GM12878 (cell line): ENCODE results near the gene ELP2. TPM values are rescaled to one million over a fixed set of nuclear protein-coding genes. Genes with fewer than 3 reads are reported as not detected.

Source experiments
- ATAC-seq: fragments of 200-7000 bp; cut with Tn5 transposase; 3 replicates; pipeline ENCODE4 v1.9.1; 2020; ENCODE audit warnings: mild to moderate bottlenecking, moderate library complexity
- BruUV-seq: library from RNA; stranded (reverse); fragments of 400-500 nt; replicated peaks from 2 replicates; lab custom pipeline; 2021; lab: Mats Ljungman, UMichigan
- CTCF ChIA-PET: fragments of 300-600 bp; sonication (Branson Sonifier 250); formaldehyde crosslinking; extraction: SDS; loops from one replicate; lab custom pipeline; 2021; ENCODE audit warnings: inconsistent platforms; lab: Yijun Ruan, JAX
- POLR2A ChIA-PET: fragments of 350-600 bp; formaldehyde crosslinking; extraction: SDS; loops from one replicate; lab custom pipeline; 2021; ENCODE audit warnings: inconsistent platforms; lab: Charles Lee
- RAD21 ChIA-PET: fragments of 300-600 bp; sonication (Branson Sonifier 250); formaldehyde crosslinking; loops from one replicate; lab custom pipeline; 2023; ENCODE audit warnings: antibody characterized with exemption; ENCODE audit not compliant: unreplicated experiment; lab: Charles Lee
- SMC1A ChIA-PET: fragments of 300-600 bp; sonication (Branson Sonifier 250); formaldehyde crosslinking; loops from one replicate; lab custom pipeline; 2023; ENCODE audit not compliant: unreplicated experiment, uncharacterized antibody; lab: Charles Lee
- DNase-seq: peaks from one replicate; pipeline ENCODE4 v3.0.0-alpha.2; 2011; ENCODE audit warnings: low read depth, low spot score
- FAIRE-seq: peaks from 3 replicates; lab custom pipeline; 2011; peaks lifted over from hg19 to GRCh38; lab: Jason Lieb, UNC
- H2AFZ ChIP-seq: 2 replicates; pipeline ENCODE4 v1.6.0; 2011; ENCODE audit warnings: low read depth, low read length, control low read depth; ENCODE audit not compliant: control insufficient read depth
- H3K27ac ChIP-seq: 2 replicates; pipeline ENCODE4 v1.5.1; 2011; ENCODE audit warnings: control low read depth; ENCODE audit not compliant: control insufficient read depth, insufficient read depth
- H3K27me3 ChIP-seq, 2 experiments: replicated peaks in 1 of 2; 2 replicates each; pipeline versions ENCODE4 v1.6.0 to v1.6.1; 2011; ENCODE audit warnings: low read length in 1 of 2; ENCODE audit not compliant: control insufficient read depth in 2 of 2, insufficient read depth in 2 of 2
- H3K36me3 ChIP-seq, 2 experiments: 2 replicates each; pipeline ENCODE4 v1.5.1; 2011; ENCODE audit warnings: low read length in 1 of 2; ENCODE audit not compliant: control insufficient read depth in 2 of 2, insufficient read depth in 2 of 2
- H3K4me1 ChIP-seq: 2 replicates; pipeline ENCODE4 v1.6.1; 2011; ENCODE audit warnings: mild to moderate bottlenecking, low read length, moderate library complexity, mixed read lengths; ENCODE audit not compliant: control insufficient read depth, insufficient read depth
- H3K4me2 ChIP-seq: 2 replicates; pipeline ENCODE4 v1.6.0; 2011; ENCODE audit warnings: control low read depth; ENCODE audit not compliant: control insufficient read depth, insufficient read depth
- H3K4me3 ChIP-seq: fragments of 200-600 bp; sonication (generic); 2 replicates; pipeline ENCODE4 v1.5.1; 2016
- H3K79me2 ChIP-seq: 2 replicates; pipeline ENCODE4 v1.6.0; 2011; ENCODE audit warnings: low read length; ENCODE audit not compliant: control insufficient read depth, insufficient read depth
- H3K9ac ChIP-seq: 2 replicates; pipeline ENCODE4 v1.8.0; 2011; ENCODE audit warnings: low read length, control low read depth, mixed read lengths; ENCODE audit not compliant: control insufficient read depth, insufficient read depth
- H3K9me3 ChIP-seq: replicated peaks from 3 replicates; pipeline ENCODE4 v1.5.1; 2011; ENCODE audit warnings: mild to moderate bottlenecking, low read length; ENCODE audit not compliant: control insufficient read depth, insufficient read depth
- H4K20me1 ChIP-seq: 2 replicates; pipeline ENCODE4 v1.6.0; 2011; ENCODE audit not compliant: control insufficient read depth, insufficient read depth
- ATF2 ChIP-seq: IDR thresholded peaks from 2 replicates; pipeline ENCODE4 v1.6.1; 2012; ENCODE audit warnings: low read length, inconsistent platforms
- BACH1 ChIP-seq: fragments of 450-650 bp; IDR thresholded peaks from 2 replicates; pipeline ENCODE4 v1.6.1; 2017; ENCODE audit warnings: mild to moderate bottlenecking, borderline replicate concordance
- CBFB ChIP-seq: IDR thresholded peaks from 2 replicates; pipeline ENCODE4 v1.6.1; 2016; ENCODE audit warnings: antibody characterized with exemption, low read depth
- CBX3 ChIP-seq: fragments of 200-600 bp; sonication (generic); IDR thresholded peaks from 2 replicates; pipeline ENCODE4 v1.6.1; 2016; ENCODE audit warnings: low read depth, borderline replicate concordance
- EGR1 ChIP-seq, 2 experiments: IDR thresholded peaks; 1 replicate in 1 of 2; 2 replicates in 1 of 2; pipeline ENCODE4 v1.6.1; 2011 to 2012; ENCODE audit warnings: low read depth in 2 of 2, low read length in 2 of 2, borderline replicate concordance in 1 of 2, mild to moderate bottlenecking in 1 of 2, moderate library complexity in 1 of 2
- FOXK2 ChIP-seq: fragments of 450-650 bp; IDR thresholded peaks from 2 replicates; pipeline ENCODE4 v1.6.1; 2017; ENCODE audit warnings: mild to moderate bottlenecking, moderate library complexity
- IKZF1 ChIP-seq: fragments of 450-650 bp; conservative IDR thresholded peaks from 2 replicates; pipeline ENCODE4 v1.6.1; 2017; ENCODE audit warnings: antibody characterized with exemption, mild to moderate bottlenecking
- MYB ChIP-seq: fragments of 150-350 bp; IDR thresholded peaks from 2 replicates; pipeline ENCODE4 v1.6.1; 2014; ENCODE audit warnings: mild to moderate bottlenecking, low read depth, low read length, borderline replicate concordance
- RAD51 ChIP-seq: fragments of 450-650 bp; IDR thresholded peaks from 2 replicates; pipeline ENCODE4 v1.6.1; 2016; ENCODE audit warnings: moderate library complexity, mild to moderate bottlenecking, inconsistent platforms
- RBBP5 ChIP-seq: fragments of 200-600 bp; sonication (generic); conservative IDR thresholded peaks from 2 replicates; pipeline ENCODE4 v1.6.1; 2016
- RELB ChIP-seq: fragments of 450-650 bp; IDR thresholded peaks from 2 replicates; pipeline ENCODE4 v1.6.1; 2017; ENCODE audit warnings: low read depth, mild to moderate bottlenecking, moderate library complexity
- SRF ChIP-seq, 2 experiments: IDR thresholded peaks; 2 replicates each; pipeline ENCODE4 v1.6.1; 2011; ENCODE audit warnings: low read depth in 2 of 2, low read length in 2 of 2, mild to moderate bottlenecking in 1 of 2, moderate library complexity in 1 of 2
- TBL1XR1 ChIP-seq: IDR thresholded peaks from 2 replicates; pipeline ENCODE4 v1.6.1; 2012; ENCODE audit warnings: low read depth, low read length, improper control_type of control experiment
- TCF12 ChIP-seq: IDR thresholded peaks from 2 replicates; pipeline ENCODE4 v1.6.1; 2011; ENCODE audit warnings: low read depth, mild to moderate bottlenecking, low read length
- YBX1 ChIP-seq: fragments of 450-650 bp; IDR thresholded peaks from 2 replicates; pipeline ENCODE4 v1.6.1; 2016; ENCODE audit warnings: antibody characterized with exemption
- ZNF217 ChIP-seq: fragments of 450-650 bp; IDR thresholded peaks from 2 replicates; pipeline ENCODE4 v1.6.1; 2017; ENCODE audit warnings: antibody characterized with exemption, mild to moderate bottlenecking
- ZSCAN29 ChIP-seq: fragments of 450-650 bp; IDR thresholded peaks from 2 replicates; pipeline ENCODE4 v1.6.1; 2017; ENCODE audit warnings: mild to moderate bottlenecking, moderate library complexity
- ZZZ3 ChIP-seq: IDR thresholded peaks from 2 replicates; pipeline ENCODE4 v1.6.1; 2011; ENCODE audit warnings: low read depth; ENCODE audit not compliant: control insufficient read depth, insufficient read length
- whole genome bisulfite sequencing: methylation state at CpG from one replicate; pipeline ENCODE4 v1.1.6; 2016; ENCODE audit warnings: low lambda C conversion rate; ENCODE audit not compliant: insufficient replicate concordance, insufficient coverage; ENCODE audit errors: missing lambda C conversion rate; 5-methylcytosine and 5-hydroxymethylcytosine counted together
- in situ Hi-C: fragments of 300-500 bp; cut with MboI; formaldehyde crosslinking; loops from 9 replicates; pipeline ENCODE4 v1.14.3; 2018; ENCODE audit warnings: mixed read lengths
- intact Hi-C: fragments of 100-400 bp; cut with micrococcal nuclease; formaldehyde crosslinking; loops from one replicate; pipeline ENCODE4 v1.14.2; 2022; ENCODE audit not compliant: unreplicated experiment
- polyA plus RNA-seq, 11 experiments: library from polyadenylated mRNA; depleted of rRNA in 4 of 11; unstranded in 6 of 11; stranded (reverse) in 5 of 11; fragments of >200 nt; fragmentation: Nextera tagmentation in 4 of 11; fragmentation: Illumina TruSeq in 1 of 11; extraction: Ambion mirVana in 4 of 11; extraction: Trizol in 1 of 11; gene quantifications; 1 replicate in 1 of 11; 2 replicates in 10 of 11; pipeline versions ENCODE4 v1.2.1 to v1.2.3, GENCODE V29; 2011 to 2016; ENCODE audit warnings: inconsistent platforms in 2 of 11, missing spikeins in 2 of 11, low read depth in 1 of 11
- total RNA-seq, 4 experiments: library from RNA; depleted of rRNA in 3 of 4; stranded (reverse); fragments of >200 nt in 3 of 4; fragmentation: Illumina TruSeq in 1 of 4; extraction: Trizol in 1 of 4; gene quantifications; 2 replicates each; pipeline versions ENCODE4 v1.2.1 to v1.2.3, GENCODE V29; 2013 to 2021

ELP2 gene
- total and polyA plus RNA-seq, 10 of the 15 experiments (the other 5 are each of a cell fraction or from before 2014, with no cell fraction given): 56.9 to 134 (median 88.5) TPM

GRCh38 chr18:36153203-36153602 is 23.5 kb downstream of the ELP2 start (continued):
- TF ChIP-seq EGR1 (IDR thresholded peaks at IDR 0.05; ENCODE audit: borderline replicate concordance in 1 of 2, low read depth in 2 of 2, low read length in 2 of 2): no peak
- TF ChIP-seq, all 136 proteins: peak for 0

GRCh38 chr18:36153771-36154170 is 24.1 kb downstream of the ELP2 start:
- ChIA-PET POLR2A (interaction anchor here (0.7 kb wide), 1 partner anchor 8 kb away, joined by 6 read pairs; no protein-coding TSS in a partner anchor), SMC1A (interaction anchor here (0.7 to 1.0 kb wide), 2 partner anchors 9 to 651 kb away, joined by 3 to 5 read pairs; no protein-coding TSS in a partner anchor), RAD21 (no interaction called here), CTCF (interaction anchor here (1.5 kb wide), 1 partner anchor 10 kb away, joined by 4 read pairs; no protein-coding TSS in a partner anchor)
- 81% methylated on average over 2 of the region's 2 CpGs for WGBS
- Histone ChIP-seq H3K4me2 (no peak overlapping the region), H3K27me3 (no peaks in the 10 kb centered on the region), H3K4me3 (no peak overlapping the region), H3K9me3 (no peaks in the 10 kb centered on the region), H3K27ac (no peak overlapping the region), H3K9ac (no peak overlapping the region), H4K20me1 (no peaks in the 10 kb centered on the region), H3K36me3 (peaks cover 4 to 37% of the 10 kb centered on the region in 2 experiments), H3K4me1 (peaks cover 18% of the 10 kb centered on the region), H3K79me2 (no peaks in the 10 kb centered on the region), H2AFZ (no peak overlapping the region)
- ATAC-seq: no peak
- TF ChIP-seq FOXK2 (no peak), RAD51 (no peak), YBX1 (no peak), RBBP5 (no peak), CBX3 (no peak), ZZZ3 (no peak), ATF2 (no peak), TBL1XR1 (no peak), ZSCAN29 (no peak), CBFB (no peak), TCF12 (no peak), IKZF1 (no peak), MYB (no peak), BACH1 (no peak), ZNF217 (no peak), SRF (IDR thresholded peaks at IDR 0.05; ENCODE audit: low read depth in 2 of 2, low read length in 2 of 2) (no peak), RELB (no peak)
- intact Hi-C loops (loop anchor here (5.0 kb wide), 1 partner anchor 136 kb away; no protein-coding TSS in a partner anchor), in situ Hi-C loops (no loop called here)
- no peak for FAIRE-seq
- no TSS peak for BruUV-seq
- no peak for DNase-seq
